Measurements from ENCODE around the gene GBGT1.

GBGT1 gene

DNA sequence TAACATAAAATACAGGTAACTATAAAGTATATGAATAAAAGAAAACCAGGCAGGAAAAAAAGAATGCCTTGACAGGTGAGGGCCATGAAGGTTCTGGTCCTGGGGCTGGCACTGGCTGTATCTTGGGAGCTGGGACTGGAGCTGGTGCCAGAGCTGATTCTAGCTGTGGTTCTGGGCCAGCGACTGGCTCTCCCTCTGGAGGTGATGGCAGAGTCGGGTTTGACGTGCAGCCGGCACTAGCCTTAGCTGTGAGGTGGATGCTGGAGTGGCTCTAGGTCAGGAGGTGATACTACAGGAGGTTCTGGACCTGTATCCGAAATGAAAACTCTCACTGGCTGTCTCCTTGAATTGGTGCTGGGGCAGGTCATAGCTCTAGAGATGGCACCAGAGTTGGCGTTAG, 23.0 kb upstream of the GBGT1 start:
- TF ChIP-seq CTCF (IDR thresholded peaks at IDR 0.05; ENCODE audit: control insufficient read depth, insufficient read depth, low read depth, low read length, missing control alignments) = no peak
- no peak overlapping the region for H3K4me3 ChIP-seq (ENCODE audit: control insufficient read depth, low read depth, low read length)
- DNase-seq (ENCODE audit: low read depth) = no peak

- DNase-seq (ENCODE audit: low read depth) = peak; percentile 37
- TF ChIP-seq CTCF (IDR thresholded peaks at IDR 0.05; ENCODE audit: control insufficient read depth, insufficient read depth, low read depth, low read length, missing control alignments) = peak; percentile 67
- no peak overlapping the region for H3K4me3 ChIP-seq (ENCODE audit: control insufficient read depth, low read depth, low read length)
Observed at GRCh38 chr9:133184971-133185370, 21.3 kb upstream of the GBGT1 start.

DNA sequence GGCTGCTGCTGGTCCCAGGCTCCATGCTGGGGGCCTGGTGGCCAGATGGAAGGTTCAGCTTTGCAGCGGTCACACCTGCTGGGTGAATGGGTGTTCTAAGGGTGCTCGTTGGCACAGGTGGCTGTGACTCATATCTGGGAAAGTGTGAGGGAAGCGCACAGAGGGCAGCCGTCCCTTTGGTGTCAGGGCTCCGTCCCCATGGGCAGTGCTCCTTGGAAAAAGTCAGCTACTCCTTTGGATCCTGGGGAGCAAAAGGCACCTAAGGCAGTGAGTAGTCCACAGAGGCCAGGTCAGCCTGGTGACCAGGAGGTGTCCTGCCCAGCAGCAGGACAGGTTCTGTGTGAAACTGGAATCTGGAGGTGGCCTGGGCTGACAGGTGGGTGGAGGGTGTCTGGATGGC, 18.4 kb upstream of the GBGT1 start:
- TF ChIP-seq CTCF (IDR thresholded peaks at IDR 0.05; ENCODE audit: control insufficient read depth, insufficient read depth, low read depth, low read length, missing control alignments) = no peak
- no peak overlapping the region for H3K4me3 ChIP-seq (ENCODE audit: control insufficient read depth, low read depth, low read length)
- no peak for DNase-seq (ENCODE audit: low read depth)

DNA sequence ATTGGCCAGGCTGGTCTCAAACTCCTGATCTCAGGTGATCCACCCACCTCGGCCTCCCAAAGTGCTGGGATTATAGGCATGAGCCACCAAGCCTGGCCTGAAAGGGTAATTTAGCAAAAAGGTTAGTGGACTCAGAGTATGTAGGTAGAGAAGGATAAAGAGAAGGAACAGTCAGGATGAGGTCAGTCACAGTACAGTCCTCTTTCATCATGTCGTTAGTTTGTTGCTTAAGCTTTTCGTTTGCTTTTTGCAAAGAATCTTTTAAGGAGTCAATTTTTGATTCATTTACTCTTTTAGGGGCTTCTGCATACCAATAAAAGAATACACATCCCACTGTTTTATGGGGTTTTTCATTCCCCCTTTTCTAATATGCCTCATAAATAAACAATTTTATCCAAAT, 17.8 kb upstream of the GBGT1 start:
- no peak overlapping the region for H3K4me3 ChIP-seq (ENCODE audit: control insufficient read depth, low read depth, low read length)
- TF ChIP-seq CTCF (IDR thresholded peaks at IDR 0.05; ENCODE audit: control insufficient read depth, insufficient read depth, low read depth, low read length, missing control alignments) = no peak
- DNase-seq (ENCODE audit: low read depth) = no peak

GRCh38 chr9:133180953-133181352, 17.2 kb upstream of the GBGT1 start:
- no peak overlapping the region for H3K4me3 ChIP-seq (ENCODE audit: control insufficient read depth, low read depth, low read length)
- DNase-seq (ENCODE audit: low read depth) = no peak
- no peak for TF ChIP-seq CTCF (IDR thresholded peaks at IDR 0.05; ENCODE audit: control insufficient read depth, insufficient read depth, low read depth, low read length, missing control alignments)

GRCh38 chr9:133173056-133173455, 9.3 kb upstream of the GBGT1 start:
- no peak for DNase-seq (ENCODE audit: low read depth)
- H3K4me3 ChIP-seq (ENCODE audit: control insufficient read depth, low read depth, low read length) = no peak overlapping the region
- TF ChIP-seq CTCF (IDR thresholded peaks at IDR 0.05; ENCODE audit: control insufficient read depth, insufficient read depth, low read depth, low read length, missing control alignments) = no peak

All from AG09309 (cell line).